GM18499 (cell line): ENCODE data around the gene TMTC1.

ENCODE experiments used
- ATAC-seq: cut with Tn5 transposase; IDR thresholded peaks from one replicate; pipeline ENCODE4 v1.9.1; 2021; ENCODE audit warnings: moderate number of reproducible peaks; ENCODE audit not compliant: insufficient read depth, unreplicated experiment

The TMTC1 gene

DNA sequence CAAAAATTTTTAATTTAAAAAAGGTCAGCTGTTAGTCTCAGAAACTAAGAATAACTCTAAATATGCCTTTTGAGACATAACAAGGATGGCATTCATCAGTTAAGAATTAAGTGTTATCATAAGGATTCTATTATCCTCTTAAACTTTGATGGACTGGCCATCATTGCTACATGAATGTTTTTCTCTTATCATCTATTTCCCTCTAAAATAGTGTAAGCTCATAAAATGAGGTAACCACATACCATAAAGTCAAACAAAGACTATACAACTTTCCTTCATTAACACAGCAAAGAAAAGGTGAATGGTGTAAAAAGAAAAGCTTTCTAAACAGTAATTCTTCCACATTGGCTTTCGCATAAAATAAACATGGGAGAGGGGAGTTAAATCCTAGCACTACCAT is 41.1 kb downstream of the TMTC1 start:
- no peak for ATAC-seq

DNA sequence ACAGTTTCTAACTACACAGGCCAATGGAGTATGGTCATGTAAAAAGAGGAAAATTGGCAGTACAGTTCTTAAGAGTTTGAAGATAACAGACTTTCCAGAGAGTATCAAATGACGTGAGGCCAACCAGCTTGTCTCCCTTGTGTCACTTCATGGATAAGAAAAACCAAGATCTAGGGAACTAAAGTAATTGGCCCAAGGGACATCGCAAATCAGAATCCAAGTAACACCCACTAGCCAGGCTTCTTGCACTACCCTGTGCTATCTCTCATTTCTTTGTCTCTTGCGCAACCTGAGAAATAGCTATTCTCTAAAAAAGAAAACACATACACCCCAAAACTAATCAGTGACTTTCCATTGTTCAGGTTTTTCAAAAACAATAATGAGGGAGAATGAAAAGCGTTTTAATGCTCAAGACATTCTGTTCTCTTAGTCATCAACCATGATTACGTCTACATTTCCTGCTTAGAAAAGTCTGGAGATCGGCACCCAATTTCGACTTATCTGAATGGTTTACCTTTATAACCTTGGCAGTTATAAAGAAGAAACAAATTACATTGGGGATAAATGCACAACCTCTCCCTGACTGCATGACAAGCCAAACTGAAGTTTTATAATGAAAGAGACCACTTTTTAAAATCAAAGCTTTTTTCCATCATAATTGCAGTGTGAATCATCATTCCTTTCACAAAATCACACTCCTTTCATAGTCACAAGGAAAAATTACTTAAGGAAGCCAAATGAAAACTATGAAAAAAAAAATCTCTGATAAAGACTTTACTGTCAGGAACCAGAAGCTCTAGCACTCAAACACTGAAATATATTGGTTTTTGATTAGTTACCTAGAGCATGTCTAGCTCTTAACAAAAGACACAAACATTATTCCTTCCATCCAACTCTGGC is 42.1 kb downstream of the TMTC1 start:
- no peak for ATAC-seq

DNA sequence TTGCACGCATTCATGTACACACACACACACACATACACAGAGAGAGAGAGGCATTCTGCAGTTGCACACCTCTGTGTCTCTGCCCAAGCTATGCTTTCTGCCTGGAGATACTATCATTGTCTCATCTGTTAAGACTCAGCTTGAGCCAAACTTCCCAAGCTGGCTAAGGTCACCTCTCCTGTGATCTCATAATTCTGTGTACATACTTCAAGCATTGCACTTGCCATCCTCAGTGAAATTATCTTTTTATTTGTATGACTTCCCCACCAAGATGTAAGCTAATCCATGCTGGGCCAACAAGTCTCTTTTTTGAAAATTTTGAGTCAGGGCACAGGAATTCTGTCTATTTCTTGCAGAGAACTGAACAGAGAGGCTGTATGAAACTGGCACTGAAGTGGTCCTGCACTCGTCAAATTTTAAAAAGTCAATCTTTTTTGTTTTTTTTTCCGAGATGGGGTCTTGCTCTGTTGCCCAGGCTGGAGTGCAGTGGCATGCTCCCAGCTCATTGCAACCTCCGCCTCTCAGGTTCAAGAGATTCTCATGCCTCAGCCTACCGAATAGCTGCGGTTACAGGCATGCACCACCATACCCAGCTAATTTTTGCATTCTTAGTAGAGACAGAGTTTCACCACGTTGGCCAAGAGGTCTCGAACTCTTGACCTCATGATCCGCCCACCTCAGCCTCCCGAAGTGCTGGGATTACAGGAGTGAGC is 44.3 kb downstream of the TMTC1 start:
- no peak for ATAC-seq

DNA sequence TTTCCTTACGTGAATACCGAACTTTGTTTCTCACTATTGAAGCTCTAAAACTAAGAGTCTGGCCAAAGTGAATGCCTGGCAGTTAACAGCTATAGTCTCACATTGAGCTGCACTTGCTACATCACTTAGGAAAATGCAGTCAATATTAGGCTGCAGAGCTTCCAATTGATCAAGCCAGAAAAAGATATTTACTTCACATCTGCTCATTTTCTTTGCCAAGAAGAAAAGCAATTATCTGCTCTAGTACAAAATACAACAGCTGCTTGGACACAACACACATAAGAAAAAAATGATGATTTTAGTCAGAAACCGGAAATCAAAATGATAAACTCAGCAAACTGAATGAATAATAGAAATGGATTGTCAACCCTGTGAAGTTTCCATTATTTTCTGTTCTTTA is 45.4 kb downstream of the TMTC1 start:
- no peak for ATAC-seq

DNA sequence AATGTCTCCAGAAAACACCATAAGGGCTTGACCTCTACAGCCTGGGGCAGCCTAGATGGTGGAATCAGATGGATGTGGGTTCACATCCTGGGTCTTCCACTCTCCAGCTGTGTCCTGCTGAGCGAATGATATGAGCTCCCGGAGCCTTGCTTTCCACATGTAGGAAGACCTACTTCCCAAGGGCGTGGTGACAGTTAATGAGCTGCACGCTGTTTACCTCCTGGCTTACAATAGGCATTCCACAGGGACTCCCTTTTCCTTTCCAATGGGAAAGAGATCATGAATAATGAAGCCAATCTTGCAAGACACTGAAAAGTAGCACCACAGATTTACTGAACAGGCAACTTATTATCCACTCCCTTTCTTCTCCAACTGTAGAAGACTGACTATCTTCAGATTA is 46.1 kb downstream of the TMTC1 start:
- ATAC-seq: no peak

DNA sequence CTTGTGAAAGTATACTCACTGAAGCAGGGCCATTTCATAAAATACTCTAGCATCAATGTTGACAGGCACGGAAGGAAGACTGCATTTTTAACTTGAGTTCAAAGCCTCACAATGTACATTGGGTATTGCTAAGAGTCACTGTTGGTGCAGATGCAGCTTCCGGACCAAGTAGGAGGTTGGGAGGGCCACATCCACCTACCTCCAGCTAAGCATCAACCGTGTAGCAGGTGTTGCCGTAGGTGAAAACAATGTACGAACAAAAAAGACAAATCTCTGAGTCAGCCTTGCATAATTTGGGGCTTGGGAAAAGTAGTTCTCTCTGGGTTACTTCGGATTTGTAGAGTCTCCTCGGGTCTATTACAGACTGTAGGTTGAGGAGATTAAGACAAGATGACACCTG is 48.1 kb downstream of the TMTC1 start:
- ATAC-seq: no peak

DNA sequence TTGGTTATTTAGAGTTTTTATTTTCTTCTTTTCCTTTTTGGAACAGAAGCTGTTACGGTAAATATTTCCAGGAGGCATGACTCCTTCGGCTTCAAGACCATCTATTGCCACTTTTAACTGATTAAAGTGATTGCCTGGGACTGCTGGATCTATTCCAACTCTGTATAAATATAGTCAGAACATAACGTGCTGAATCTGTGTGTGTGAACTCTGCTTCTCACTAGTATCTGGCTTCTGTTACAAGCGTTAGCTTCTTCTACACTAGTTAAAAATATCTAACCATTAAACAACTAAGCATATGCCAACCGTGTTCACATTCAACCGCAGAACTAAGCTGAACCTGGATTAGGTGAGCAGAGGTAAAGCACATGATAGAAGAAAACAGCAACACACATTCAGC is 49.0 kb downstream of the TMTC1 start:
- no peak for ATAC-seq

DNA sequence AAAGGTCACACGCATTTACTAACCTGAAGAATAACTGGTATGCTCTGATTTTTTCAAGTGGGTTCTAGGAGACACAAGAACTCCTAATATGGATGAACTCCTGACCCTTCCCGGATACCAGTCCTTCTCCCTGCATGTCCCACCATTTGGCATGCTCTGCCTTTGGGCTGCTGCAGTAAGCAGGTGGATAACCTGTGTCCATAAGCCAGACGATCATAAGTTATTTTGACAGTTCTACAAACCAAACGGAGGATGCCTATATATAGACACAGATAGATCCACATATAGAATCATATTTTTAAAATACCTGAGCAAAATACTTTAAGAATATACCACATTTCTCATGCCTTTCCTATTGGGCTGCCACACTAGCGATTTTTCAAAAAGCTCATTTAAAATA is 49.4 kb downstream of the TMTC1 start:
- ATAC-seq: no peak

DNA sequence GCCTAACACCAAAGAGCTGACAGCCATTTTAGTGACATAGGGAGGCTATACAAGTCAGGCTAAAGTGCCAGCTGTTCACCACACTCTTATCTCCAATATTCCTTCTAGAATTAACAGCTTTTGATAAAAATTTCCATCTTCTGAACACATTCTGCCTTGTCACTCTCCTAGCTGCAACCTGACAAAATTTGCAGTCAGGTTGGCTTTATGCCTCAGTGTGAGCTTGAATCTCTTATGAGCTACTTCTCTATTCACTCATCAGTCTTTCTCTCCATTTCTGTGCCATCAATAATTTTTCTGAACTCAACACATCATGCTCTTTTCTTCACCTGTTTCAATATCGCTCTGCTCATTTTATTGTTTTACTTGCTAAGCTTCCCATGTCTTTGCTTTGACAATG is 50.2 kb downstream of the TMTC1 start:
- ATAC-seq: no peak

DNA sequence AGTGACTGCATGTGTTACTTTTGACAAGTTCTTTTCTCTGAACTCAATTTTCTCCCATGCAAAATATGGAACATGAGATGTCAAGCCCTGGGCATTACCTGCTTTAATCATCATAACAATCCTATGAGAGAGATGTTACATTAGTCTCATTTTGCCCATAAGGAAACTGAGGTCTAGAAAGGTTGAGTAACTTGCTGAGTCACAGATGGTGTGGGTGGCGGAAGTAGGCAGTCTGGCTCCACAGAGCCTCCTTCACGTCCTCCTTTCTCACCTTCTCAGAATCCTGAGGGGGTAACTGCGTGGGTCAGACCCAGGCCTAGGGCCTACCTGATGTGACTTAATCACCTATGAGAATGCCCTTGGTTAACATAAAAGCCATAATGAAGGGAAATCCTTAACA is 50.7 kb downstream of the TMTC1 start:
- ATAC-seq: no peak

DNA sequence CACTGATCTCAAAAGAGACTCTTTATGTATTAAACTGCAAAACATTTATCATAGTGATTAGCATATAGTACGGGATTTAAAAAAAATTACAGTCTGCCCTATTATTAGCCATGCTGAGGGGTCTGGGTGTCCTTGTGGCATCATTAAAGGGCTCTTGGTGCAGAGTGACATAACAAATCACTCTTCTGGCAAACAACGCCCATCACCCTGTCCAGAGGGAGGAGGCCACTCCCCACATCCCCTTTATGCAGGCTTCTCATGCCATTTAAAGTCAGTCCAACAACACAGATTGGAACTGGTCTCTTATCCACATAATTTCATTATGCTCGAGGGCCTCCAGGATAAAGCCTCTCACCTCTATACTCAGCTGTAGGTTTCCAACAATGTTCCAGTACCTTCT is 51.1 kb downstream of the TMTC1 start:
- no peak for ATAC-seq

DNA sequence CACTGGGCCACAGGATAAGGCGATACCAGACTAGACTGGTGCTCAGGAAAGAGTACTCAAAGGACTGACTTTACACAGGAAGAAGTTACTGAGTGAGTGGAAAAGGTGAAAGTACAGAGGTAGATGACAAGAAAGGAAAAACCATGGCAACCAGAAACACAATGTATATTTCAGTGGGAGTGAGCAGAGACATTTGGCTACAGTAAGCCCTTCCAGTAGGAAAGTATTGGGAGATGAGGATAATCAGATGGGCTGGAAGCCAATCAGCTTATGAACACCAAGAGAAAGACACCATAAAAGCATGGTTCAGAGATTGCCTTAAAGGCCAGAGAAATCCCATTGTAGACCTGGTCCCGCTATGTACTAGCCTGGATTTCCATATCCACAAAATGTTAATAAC is 51.6 kb downstream of the TMTC1 start:
- no peak for ATAC-seq

DNA sequence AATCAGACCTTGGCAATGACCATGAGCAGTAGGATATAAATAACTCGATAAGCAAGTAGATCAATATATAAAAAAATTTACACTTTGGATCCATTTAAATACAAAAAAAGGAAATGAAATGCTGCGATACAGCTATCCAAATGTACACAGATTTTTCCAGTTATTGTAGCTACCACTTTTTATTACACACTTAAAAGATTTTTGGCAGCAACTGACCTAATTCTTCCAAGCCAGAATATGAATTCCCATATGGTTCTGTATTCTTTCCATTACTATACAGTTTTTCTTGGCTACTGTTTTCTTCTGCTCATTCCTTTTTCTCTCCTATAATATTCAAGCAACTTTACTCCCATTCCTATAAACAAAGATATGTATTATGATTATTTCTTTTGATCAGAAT is 52.2 kb downstream of the TMTC1 start:
- ATAC-seq: no peak

DNA sequence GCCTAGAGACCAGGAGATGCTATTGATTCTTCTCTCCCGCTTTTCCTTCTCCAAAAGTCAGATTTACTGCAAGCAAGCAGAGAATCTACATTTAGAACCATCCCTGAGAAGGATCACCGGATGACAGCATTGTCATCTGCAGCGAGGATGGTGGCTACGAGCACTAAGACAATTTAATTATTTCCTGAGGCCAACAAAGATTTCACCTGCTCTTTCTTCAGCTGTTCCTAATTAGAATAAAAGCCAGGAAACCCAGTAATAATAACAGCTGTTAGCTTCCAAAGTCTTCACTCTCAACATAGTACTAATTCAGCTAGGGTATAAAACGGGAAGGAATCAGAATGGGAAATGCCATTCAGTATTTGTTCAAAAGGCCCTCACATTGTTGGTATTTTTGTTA is 53.3 kb downstream of the TMTC1 start:
- ATAC-seq: no peak

DNA sequence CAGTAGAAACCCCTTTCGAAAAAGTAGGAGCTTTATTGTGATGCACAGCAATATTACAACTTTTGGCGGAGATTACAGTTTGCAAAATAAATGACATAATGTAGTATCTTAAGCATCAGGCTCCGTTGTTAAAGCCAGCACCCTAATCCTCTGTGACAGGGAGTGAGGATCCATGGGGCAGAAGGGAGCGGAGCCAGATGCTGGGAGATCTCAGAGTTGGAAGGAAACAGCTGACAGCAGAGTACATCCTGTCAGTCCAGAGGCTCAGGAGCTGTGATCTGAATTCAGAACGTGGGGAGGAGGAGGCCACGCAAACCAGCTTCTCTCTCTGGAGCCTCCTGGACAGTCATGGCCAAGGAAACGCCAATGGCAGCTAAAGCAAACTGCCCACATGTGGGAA is 55.7 kb downstream of the TMTC1 start:
- ATAC-seq: no peak

DNA sequence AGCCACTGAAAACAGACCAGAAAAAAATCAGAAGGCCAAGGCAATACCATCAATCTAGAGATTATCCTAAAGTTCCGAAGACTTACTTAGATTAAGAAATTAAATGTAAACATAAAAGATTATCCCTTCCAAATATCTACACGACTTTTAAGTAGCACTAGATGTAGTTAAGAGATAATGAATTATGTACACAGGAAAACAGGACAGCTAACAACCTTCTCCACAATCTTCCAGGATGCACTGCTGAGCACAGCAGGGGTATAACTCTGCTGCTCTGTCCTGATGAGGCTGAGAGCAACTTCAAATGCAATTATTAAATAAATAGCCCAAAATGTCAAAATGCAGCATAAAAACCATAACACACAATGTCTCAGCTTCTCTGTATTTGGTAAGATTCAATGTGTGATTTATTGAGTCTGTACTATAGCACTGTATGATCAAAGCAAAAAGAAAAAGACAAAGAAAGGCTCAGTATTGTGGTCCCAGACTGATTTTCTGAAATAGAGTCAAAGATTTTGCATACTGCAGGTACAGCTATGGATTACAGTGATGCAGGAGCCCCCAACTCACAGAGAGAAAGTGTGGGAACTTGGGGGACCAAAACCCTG is 56.9 kb downstream of the TMTC1 start:
- no peak for ATAC-seq

DNA sequence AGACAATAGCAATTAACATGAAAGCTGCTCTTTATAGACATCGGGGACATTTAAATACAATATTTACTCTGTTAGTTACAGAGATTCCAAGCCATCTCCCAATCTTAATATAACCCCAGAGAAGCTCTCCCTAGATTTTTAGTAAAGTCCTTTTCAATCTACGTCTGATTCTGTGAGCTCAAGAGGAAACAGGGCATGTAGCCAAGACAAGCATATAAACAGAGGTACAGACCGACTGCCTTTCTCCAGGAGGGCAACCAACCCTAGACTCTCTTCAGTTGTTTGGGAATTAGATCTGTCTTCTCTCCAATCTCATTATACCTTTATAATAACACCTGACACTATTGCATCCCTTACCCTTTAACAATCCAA is 57.4 kb downstream of the TMTC1 start:
- ATAC-seq: no peak

DNA sequence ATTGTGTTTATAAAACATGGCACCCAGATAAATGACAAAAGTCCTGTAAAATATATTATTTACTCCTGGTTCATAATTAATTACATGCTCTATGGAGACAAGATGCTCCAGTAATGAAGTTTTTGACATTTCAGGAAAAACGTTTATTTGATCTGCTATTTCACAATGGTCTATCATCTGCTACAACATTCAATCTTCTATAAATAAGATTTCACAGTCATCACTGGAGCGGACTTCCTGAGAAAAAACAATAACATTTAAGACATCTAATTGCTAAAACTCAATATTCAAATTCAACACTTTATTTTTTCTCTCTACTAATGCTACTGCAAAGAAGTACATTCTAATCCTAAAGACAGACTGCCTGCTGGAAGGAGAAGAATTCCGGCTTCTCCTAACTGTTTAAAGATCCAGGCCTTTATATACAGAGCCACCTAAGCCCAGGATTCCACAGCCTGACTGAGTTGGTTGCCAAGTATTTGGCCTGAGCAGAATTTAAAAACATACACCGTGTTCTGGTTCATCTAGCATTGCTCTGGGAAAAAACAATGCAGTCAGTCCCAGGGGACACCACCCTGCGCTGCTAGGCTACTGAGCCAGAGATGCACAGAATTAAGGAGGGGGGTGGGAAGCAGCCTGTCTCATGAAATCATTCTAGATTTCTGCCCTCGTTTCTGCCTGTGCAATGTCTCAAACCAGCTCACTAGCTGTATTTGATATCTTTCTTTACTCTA is 58.0 kb downstream of the TMTC1 start:
- no peak for ATAC-seq

DNA sequence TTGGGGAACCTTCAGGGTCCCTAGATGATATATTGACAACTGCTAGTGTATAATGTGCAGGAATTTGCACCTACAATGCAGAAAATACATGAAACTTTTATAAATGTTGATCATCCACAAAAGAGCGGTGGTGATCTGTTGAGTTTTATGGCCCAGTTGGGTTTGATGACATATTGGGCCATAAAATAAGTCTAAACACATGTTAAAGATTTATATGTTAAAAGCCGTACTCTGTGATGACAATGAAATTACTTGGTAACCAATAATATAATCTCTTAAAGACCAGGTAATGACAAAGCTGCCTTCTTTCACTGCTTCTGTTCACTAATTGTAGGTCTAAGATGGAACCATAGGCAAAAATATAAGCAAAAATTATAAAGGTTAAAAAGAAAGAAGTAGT is 61.6 kb downstream of the TMTC1 start:
- no peak for ATAC-seq

DNA sequence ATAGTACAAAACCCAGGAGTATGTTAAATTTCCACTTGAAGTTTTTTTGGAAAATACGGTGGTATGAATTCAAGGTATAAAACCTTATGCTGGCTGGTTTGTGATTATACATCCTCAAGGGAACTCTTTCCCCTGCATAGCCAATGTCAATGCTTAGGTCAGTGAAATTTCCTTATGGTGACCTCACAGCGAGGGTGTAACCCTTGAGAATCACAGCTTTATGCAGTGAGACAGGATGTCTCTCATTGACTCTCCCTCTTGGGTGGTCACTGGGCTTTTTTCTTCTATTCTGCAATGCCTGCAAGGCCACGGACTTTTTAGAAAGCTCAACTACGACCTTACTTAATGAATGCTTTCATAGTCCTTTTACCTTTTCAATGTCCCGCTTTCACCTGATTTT is 64.4 kb downstream of the TMTC1 start:
- ATAC-seq: no peak

DNA sequence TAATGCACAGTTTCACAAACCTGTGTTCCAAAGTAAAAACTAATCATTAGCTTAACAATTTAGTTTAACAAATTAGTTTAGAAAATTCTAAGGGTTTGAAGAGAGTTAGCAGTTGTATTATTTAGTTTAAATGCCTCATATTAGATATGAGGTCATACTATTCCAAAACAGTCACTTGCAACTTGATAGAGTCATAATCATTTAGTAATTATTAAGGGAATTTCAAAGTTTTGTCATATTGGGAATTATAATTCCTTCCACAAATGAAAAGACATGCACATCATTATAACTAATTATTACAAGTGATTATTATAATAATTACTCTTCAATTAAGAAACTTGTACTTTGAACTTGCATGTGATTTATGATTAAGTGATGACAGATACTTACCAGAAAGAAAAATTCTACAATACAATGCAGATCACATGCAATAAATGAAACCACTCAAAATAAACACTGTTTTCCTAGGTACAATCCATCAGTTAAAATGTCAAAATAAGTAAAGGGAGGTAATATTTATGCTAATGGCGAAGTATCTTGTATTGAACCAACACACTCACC is 66.1 kb downstream of the TMTC1 start:
- ATAC-seq: no peak
